GM23338 (cell line): Measurements from ENCODE around the gene KPTN. TPM values are rescaled to one million over a fixed set of nuclear protein-coding genes. Genes with fewer than 3 reads are reported as not detected.

Experiments
- ATAC-seq: fragments of 200-7000 bp; cut with Tn5 transposase; 3 replicates; pipeline ENCODE4 v1.9.1; 2020
- DNase-seq: peaks from one replicate; pipeline ENCODE4 v3.0.0-alpha.2; 2015; ENCODE audit warnings: low spot score
- H2AFZ ChIP-seq: fragments of 200-600 bp; sonication (generic); 2 replicates; pipeline ENCODE4 v1.8.0; 2016; ENCODE audit warnings: antibody characterized with exemption, mild to moderate bottlenecking, moderate library complexity
- H3F3A ChIP-seq: fragments of 200-600 bp; sonication (generic); replicated peaks from 2 replicates; pipeline ENCODE4 v1.8.0; 2017; ENCODE audit warnings: antibody characterized with exemption, mixed run types, low read depth
- H3K27ac ChIP-seq: fragments of 200-600 bp; sonication (generic); 2 replicates; pipeline ENCODE4 v1.6.1; 2016; ENCODE audit warnings: low read depth
- H3K27me3 ChIP-seq: fragments of 200-600 bp; sonication (generic); 2 replicates; pipeline ENCODE4 v1.8.0; 2016; ENCODE audit warnings: mild to moderate bottlenecking, mixed run types, moderate library complexity; ENCODE audit not compliant: insufficient read depth
- H3K36me3 ChIP-seq: fragments of 200-600 bp; sonication (generic); 2 replicates; pipeline ENCODE4 v1.8.0; 2016; ENCODE audit warnings: mild to moderate bottlenecking; ENCODE audit not compliant: insufficient read depth
- H3K4me1 ChIP-seq: fragments of 200-600 bp; sonication (generic); 2 replicates; pipeline ENCODE4 v1.8.0; 2016; ENCODE audit warnings: mild to moderate bottlenecking, moderate library complexity; ENCODE audit not compliant: insufficient read depth
- H3K4me2 ChIP-seq: fragments of 200-600 bp; sonication (generic); 2 replicates; pipeline ENCODE4 v1.7.1; 2017; ENCODE audit warnings: mixed run types
- H3K4me3 ChIP-seq: fragments of 200-600 bp; sonication (generic); 2 replicates; pipeline ENCODE4 v1.6.1; 2016; ENCODE audit warnings: mixed run types
- H3K79me2 ChIP-seq: fragments of 200-600 bp; sonication (generic); replicated peaks from 2 replicates; pipeline ENCODE4 v1.8.0; 2017; ENCODE audit warnings: mild to moderate bottlenecking; ENCODE audit not compliant: insufficient read depth
- H3K9me2 ChIP-seq: fragments of 200-600 bp; sonication (generic); 2 replicates; pipeline ENCODE4 v1.8.0; 2017; ENCODE audit not compliant: insufficient read depth
- H4K20me1 ChIP-seq: fragments of 200-600 bp; sonication (generic); replicated peaks from 2 replicates; pipeline ENCODE4 v1.8.0; 2017; ENCODE audit warnings: mild to moderate bottlenecking; ENCODE audit not compliant: insufficient read depth
- H3K27ac Mint-ChIP-seq: 2 replicates; pipeline ENCODE4 v1.8.0; 2020; ENCODE audit warnings: inconsistent platforms, mild to moderate bottlenecking, moderate library complexity, mixed read lengths
- H3K27me3 Mint-ChIP-seq: 3 replicates; pipeline ENCODE4 v1.8.0; 2022; ENCODE audit warnings: low read depth, mild to moderate bottlenecking, moderate library complexity, mixed read lengths, inconsistent platforms; ENCODE audit not compliant: insufficient read depth, poor library complexity
- H3K36me3 Mint-ChIP-seq: 3 replicates; pipeline ENCODE4 v1.8.0; 2021; ENCODE audit warnings: low read depth, mild to moderate bottlenecking, inconsistent platforms, moderate library complexity, mixed read lengths
- H3K4me1 Mint-ChIP-seq: 3 replicates; pipeline ENCODE4 v1.8.0; 2020; ENCODE audit warnings: mild to moderate bottlenecking, inconsistent platforms, mixed read lengths
- H3K4me3 Mint-ChIP-seq: 3 replicates; pipeline ENCODE4 v1.8.0; 2021; ENCODE audit warnings: moderate library complexity, mild to moderate bottlenecking, inconsistent platforms, mixed read lengths
- H3K9me3 Mint-ChIP-seq: 3 replicates; pipeline ENCODE4 v1.8.0; 2020; ENCODE audit warnings: moderate library complexity, mild to moderate bottlenecking, inconsistent platforms, mixed read lengths
- EZH2 ChIP-seq: fragments of 200-600 bp; sonication (generic); IDR thresholded peaks from one replicate; pipeline ENCODE4 v1.8.0; 2017; ENCODE audit warnings: antibody characterized with exemption, mild to moderate bottlenecking, low read depth; ENCODE audit not compliant: unreplicated experiment
- JUNB ChIP-seq: IDR thresholded peaks from one replicate; pipeline ENCODE4 v1.6.1; 2016; ENCODE audit warnings: antibody characterized with exemption; ENCODE audit not compliant: unreplicated experiment
- NANOG ChIP-seq: IDR thresholded peaks from 2 replicates; pipeline ENCODE4 v1.6.1; 2016; ENCODE audit warnings: antibody characterized with exemption, borderline replicate concordance
- POLR2AphosphoS5 ChIP-seq: IDR thresholded peaks from 2 replicates; pipeline ENCODE4 v1.6.1; 2016; ENCODE audit warnings: antibody characterized with exemption, low read depth
- STAT1 ChIP-seq: IDR thresholded peaks from one replicate; pipeline ENCODE4 v1.6.1; 2016; ENCODE audit warnings: antibody characterized with exemption; ENCODE audit not compliant: unreplicated experiment
- ZNF114 ChIP-seq: fragments of 250-450 bp; sonication (Bioruptor Pico); IDR thresholded peaks from 2 replicates; pipeline ENCODE4 v1.5.0; 2020; ENCODE audit warnings: mild to moderate bottlenecking, moderate library complexity
- ZNF331 ChIP-seq: fragments of 250-450 bp; sonication (Bioruptor Pico); IDR thresholded peaks from 2 replicates; pipeline ENCODE4 v1.5.0; 2020; ENCODE audit warnings: low read depth, mild to moderate bottlenecking, moderate library complexity
- ZNF462 ChIP-seq: fragments of 250-450 bp; sonication (Bioruptor Pico); IDR thresholded peaks from 2 replicates; pipeline ENCODE4 v1.5.0; 2020; ENCODE audit warnings: mild to moderate bottlenecking, moderate library complexity
- polyA plus RNA-seq: library from polyadenylated mRNA; unstranded; fragments of >200 nt; fragmentation: Nextera tagmentation; extraction: Ambion mirVana; gene quantifications from 2 replicates; pipeline ENCODE4 v1.2.1, GENCODE V29; 2016
- total RNA-seq: library from RNA; depleted of rRNA; stranded (reverse); fragments of >200 nt; shearing (Covaris generic); gene quantifications from 2 replicates; pipeline ENCODE4 v1.2.3, GENCODE V29; 2014

Gene KPTN
- total and polyA plus RNA-seq, 2 experiments from 2014 or later = 19.8 to 26.2 TPM

GRCh38 chr19:47494729-47495128 lies 10.7 kb upstream of the KPTN start (continued):
- TF ChIP-seq ZNF462 (CRISPR knock-in tag) = no peak
- no peak for TF ChIP-seq STAT1
- no peak for TF ChIP-seq JUNB
- no peak for TF ChIP-seq ZNF114 (CRISPR knock-in tag)
- TF ChIP-seq ZNF331 = no peak
- no peak for TF ChIP-seq POLR2AphosphoS5
- TF ChIP-seq NANOG = no peak

GRCh38 chr19:47494211-47494547 lies 10.2 kb upstream of the KPTN start:
- no peak overlapping the region for H3K4me3 ChIP-seq
- no peaks in the 10 kb centered on the region for H3K9me3 Mint-ChIP-seq
- H3K4me1 Mint-ChIP-seq = peaks cover 25% of the 10 kb centered on the region
- no peaks in the 10 kb centered on the region for H3K36me3 ChIP-seq
- no peak overlapping the region for H3K27ac ChIP-seq
- H3K9me2 ChIP-seq = no peaks in the 10 kb centered on the region
- no peaks in the 10 kb centered on the region for H3K79me2 ChIP-seq
- DNase-seq (no peak), ATAC-seq (no peak)
- TF ChIP-seq STAT1 (no peak), EZH2 (no peak), ZNF331 (no peak), ZNF462 (CRISPR knock-in tag) (no peak)
- H3K4me2 ChIP-seq = no peak overlapping the region
- H3K27me3 ChIP-seq = no peaks in the 10 kb centered on the region
- H3F3A ChIP-seq = no peaks in the 10 kb centered on the region
- H3K36me3 Mint-ChIP-seq = peaks cover 11% of the 10 kb centered on the region; the same call in 2 of the 3 replicates
- no peak overlapping the region for H3K4me3 Mint-ChIP-seq
- H3K27ac Mint-ChIP-seq = no peak overlapping the region
- peaks cover 16% of the 10 kb centered on the region for H3K27me3 Mint-ChIP-seq
- H2AFZ ChIP-seq = no peak overlapping the region
- no peaks in the 10 kb centered on the region for H4K20me1 ChIP-seq
- no peaks in the 10 kb centered on the region; the same call in 1 of the 2 replicates for H3K4me1 ChIP-seq
